PC-9 (cell line): ENCODE results near the gene NBPF3.

ENCODE experiments used
- EZH2 ChIP-seq: fragments of 200-600 bp; sonication (generic); IDR thresholded peaks from 2 replicates; pipeline ENCODE4 v1.8.0; 2017; ENCODE audit warnings: antibody characterized with exemption, low read depth
- TF ChIP-seq, protein P1 (sequence below): fragments of 200-600 bp; sonication (generic); conservative IDR thresholded peaks from 2 replicates; pipeline ENCODE4 v1.6.1; 2017; ENCODE audit warnings: mixed run types, antibody characterized with exemption, mild to moderate bottlenecking, moderate library complexity

DNA sequence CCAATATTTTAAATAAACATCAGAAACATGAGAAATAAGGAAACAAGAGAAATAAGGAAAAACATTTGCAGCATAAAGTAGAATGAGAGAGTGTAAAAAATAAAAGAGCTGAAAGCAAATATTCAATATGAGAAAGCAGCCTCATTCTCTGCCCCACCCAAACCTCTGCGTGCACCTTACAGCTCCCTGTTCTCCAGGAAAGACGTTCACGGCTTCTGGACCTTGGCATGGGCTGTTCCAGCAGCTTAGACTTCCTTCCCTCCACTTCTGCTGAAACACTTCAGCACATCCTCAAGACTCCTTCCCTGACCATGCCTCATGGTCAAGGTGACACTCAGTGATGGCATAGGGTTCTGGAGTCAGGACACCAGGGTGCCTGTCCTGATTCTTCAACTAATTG, 92.6 kb downstream of the NBPF3 start:
- TF ChIP-seq, protein P1, sequence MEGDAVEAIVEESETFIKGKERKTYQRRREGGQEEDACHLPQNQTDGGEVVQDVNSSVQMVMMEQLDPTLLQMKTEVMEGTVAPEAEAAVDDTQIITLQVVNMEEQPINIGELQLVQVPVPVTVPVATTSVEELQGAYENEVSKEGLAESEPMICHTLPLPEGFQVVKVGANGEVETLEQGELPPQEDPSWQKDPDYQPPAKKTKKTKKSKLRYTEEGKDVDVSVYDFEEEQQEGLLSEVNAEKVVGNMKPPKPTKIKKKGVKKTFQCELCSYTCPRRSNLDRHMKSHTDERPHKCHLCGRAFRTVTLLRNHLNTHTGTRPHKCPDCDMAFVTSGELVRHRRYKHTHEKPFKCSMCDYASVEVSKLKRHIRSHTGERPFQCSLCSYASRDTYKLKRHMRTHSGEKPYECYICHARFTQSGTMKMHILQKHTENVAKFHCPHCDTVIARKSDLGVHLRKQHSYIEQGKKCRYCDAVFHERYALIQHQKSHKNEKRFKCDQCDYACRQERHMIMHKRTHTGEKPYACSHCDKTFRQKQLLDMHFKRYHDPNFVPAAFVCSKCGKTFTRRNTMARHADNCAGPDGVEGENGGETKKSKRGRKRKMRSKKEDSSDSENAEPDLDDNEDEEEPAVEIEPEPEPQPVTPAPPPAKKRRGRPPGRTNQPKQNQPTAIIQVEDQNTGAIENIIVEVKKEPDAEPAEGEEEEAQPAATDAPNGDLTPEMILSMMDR, result no peak
- TF ChIP-seq EZH2, result no peak
